Endothelial cell of umbilical vein (primary cell): ENCODE measurements around the gene NFATC2. TPM values are rescaled to one million over a fixed set of nuclear protein-coding genes. Genes with fewer than 3 reads are reported as not detected.

Source experiments
- BruUV-seq: library from RNA; stranded (reverse); fragments of 400-500 nt; replicated peaks from 2 replicates; lab custom pipeline; 2021; lab: Mats Ljungman, UMichigan
- CTCF ChIA-PET: fragments of 300-600, 350-600 bp; sonication (Branson Sonifier 250); formaldehyde crosslinking; loops from one replicate; lab custom pipeline; 2021; ENCODE audit warnings: antibody characterized with exemption, inconsistent platforms; lab: Charles Lee
- POLR2A ChIA-PET: fragments of 300-600, 350-600 bp; sonication (Branson Sonifier 250); formaldehyde crosslinking; loops from one replicate; lab custom pipeline; 2021; ENCODE audit warnings: antibody characterized with exemption, inconsistent platforms; lab: Charles Lee
- DNase-seq: peaks from one replicate; pipeline ENCODE4 v3.0.0-alpha.2; 2011; ENCODE audit warnings: low read depth, low spot score
- FAIRE-seq: peaks from 2 replicates; lab custom pipeline; 2011; peaks lifted over from hg19 to GRCh38; lab: Jason Lieb, UNC
- H2AFZ ChIP-seq: 2 replicates; pipeline ENCODE4 v1.6.0; 2012; ENCODE audit warnings: low read depth, low read length, control low read depth, inconsistent platforms
- H3K27ac ChIP-seq: 2 replicates; pipeline ENCODE4 v1.5.1; 2011; ENCODE audit warnings: low read depth, mild to moderate bottlenecking, control low read depth, low read length, moderate library complexity; ENCODE audit not compliant: insufficient read depth
- H3K27me3 ChIP-seq, 2 experiments: 2 replicates each; pipeline versions ENCODE4 v1.6.0 to v1.6.1; 2011; ENCODE audit warnings: low read length in 2 of 2, mixed read lengths in 1 of 2; ENCODE audit not compliant: control insufficient read depth in 2 of 2, insufficient read depth in 2 of 2
- H3K36me3 ChIP-seq, 2 experiments: 2 replicates in 1 of 2; 3 replicates in 1 of 2; pipeline ENCODE4 v1.5.1; 2011; ENCODE audit warnings: low read length in 2 of 2, mild to moderate bottlenecking in 1 of 2, moderate library complexity in 1 of 2; ENCODE audit not compliant: control insufficient read depth in 2 of 2, insufficient read depth in 2 of 2; ENCODE audit errors: extremely low read depth in 1 of 2
- H3K4me1 ChIP-seq: 3 replicates; pipeline ENCODE4 v1.5.1; 2011; ENCODE audit warnings: mild to moderate bottlenecking, low read length; ENCODE audit not compliant: control insufficient read depth, insufficient read depth; ENCODE audit errors: extremely low read depth
- H3K4me2 ChIP-seq: 2 replicates; pipeline ENCODE4 v1.6.1; 2011; ENCODE audit warnings: low read length, control low read depth, mixed read lengths; ENCODE audit not compliant: insufficient read depth
- H3K4me3 ChIP-seq, 3 experiments: fragments of 200-600 bp in 1 of 3; sonication (generic), shearing (Covaris generic) in 1 of 3; replicated peaks in 1 of 3; 2 replicates each; pipeline ENCODE4 v1.5.1; 2011 to 2016; ENCODE audit warnings: control low read depth in 3 of 3, low read length in 3 of 3, mild to moderate bottlenecking in 2 of 3, inconsistent platforms in 1 of 3, low read depth in 1 of 3, moderate library complexity in 1 of 3; ENCODE audit not compliant: insufficient read depth in 1 of 3
- H3K79me2 ChIP-seq: 2 replicates; pipeline ENCODE4 v1.6.0; 2012; ENCODE audit warnings: low read length, inconsistent platforms; ENCODE audit not compliant: control insufficient read depth, insufficient read depth
- H3K9ac ChIP-seq: replicated peaks from 2 replicates; pipeline ENCODE3; 2011; ENCODE audit warnings: low read length, control low read depth; ENCODE audit not compliant: insufficient read depth; ENCODE audit errors: extremely low read depth
- H3K9me1 ChIP-seq: replicated peaks from 3 replicates; pipeline ENCODE4 v1.6.0; 2011; ENCODE audit warnings: mild to moderate bottlenecking, low read length; ENCODE audit not compliant: control insufficient read depth, insufficient read depth; ENCODE audit errors: extremely low read depth
- H3K9me3 ChIP-seq: replicated peaks from 2 replicates; pipeline ENCODE4 v1.5.1; 2012; ENCODE audit warnings: low read length, inconsistent platforms; ENCODE audit not compliant: control insufficient read depth, insufficient read depth
- H4K20me1 ChIP-seq: replicated peaks from 2 replicates; pipeline ENCODE3; 2011; ENCODE audit warnings: mild to moderate bottlenecking, low read length; ENCODE audit not compliant: control insufficient read depth, insufficient read depth; ENCODE audit errors: extremely low read depth
- EZH2 ChIP-seq: IDR thresholded peaks from 2 replicates; pipeline ENCODE4 v1.6.1; 2012; ENCODE audit warnings: borderline replicate concordance, low read depth, mild to moderate bottlenecking, moderate library complexity, low read length, inconsistent platforms; ENCODE audit not compliant: severe bottlenecking
- FOS ChIP-seq: IDR thresholded peaks from 2 replicates; pipeline ENCODE4 v1.6.1; 2011; ENCODE audit warnings: mild to moderate bottlenecking, low read length, moderate library complexity, borderline replicate concordance; ENCODE audit not compliant: insufficient read depth
- GATA2 ChIP-seq: IDR thresholded peaks from 2 replicates; pipeline ENCODE4 v1.7.0; 2011; ENCODE audit warnings: low read depth, mild to moderate bottlenecking, moderate library complexity, mixed read lengths, low read length; ENCODE audit not compliant: insufficient read length, insufficient read depth
- JUN ChIP-seq: IDR thresholded peaks from 2 replicates; pipeline ENCODE4 v1.6.1; 2011; ENCODE audit warnings: borderline replicate concordance, low read depth; ENCODE audit not compliant: insufficient read length, insufficient read depth
- MAX ChIP-seq: IDR thresholded peaks from 2 replicates; pipeline ENCODE4 v1.6.1; 2011; ENCODE audit not compliant: insufficient read depth, insufficient read length
- MYC ChIP-seq: IDR thresholded peaks from one replicate; pipeline ENCODE4 v1.6.1; 2011; ENCODE audit warnings: mild to moderate bottlenecking, low read depth, low read length
- POLR2A ChIP-seq: IDR thresholded peaks from 2 replicates; pipeline ENCODE4 v1.6.1; 2012; ENCODE audit warnings: low read depth, mild to moderate bottlenecking, control low read depth, low read length
- POLR2AphosphoS5 ChIP-seq: IDR thresholded peaks from 2 replicates; pipeline ENCODE4 v1.6.1; 2012; ENCODE audit warnings: low read depth, mild to moderate bottlenecking, control low read depth, low read length, moderate library complexity; ENCODE audit not compliant: insufficient read depth
- dilution Hi-C: fragments of 300-500 bp; cut with MboI; formaldehyde crosslinking; loops from one replicate; pipeline ENCODE4 v1.15.0; 2019; ENCODE audit warnings: low sequenced_read_pairs; ENCODE audit not compliant: extremely low pct_ligation_motif_present
- intact Hi-C: fragments of 100-400 bp; cut with micrococcal nuclease; formaldehyde crosslinking; loops from one replicate; pipeline ENCODE4 v1.10.0; 2022
- polyA plus RNA-seq, 4 experiments: library from polyadenylated mRNA; depleted of rRNA in 3 of 4; stranded (reverse) in 3 of 4; unstranded in 1 of 4; fragments of >200 nt; gene quantifications; 2 replicates each; pipeline versions ENCODE4 v1.2.1 to v1.2.3, GENCODE V29; 2011 to 2012; ENCODE audit warnings: missing spikeins in 1 of 4
- total RNA-seq: library from RNA; stranded (reverse); gene quantifications from 2 replicates; pipeline ENCODE4 v1.2.3, GENCODE V29; 2021
- TF ChIP-seq, protein P1 (sequence below), 2 donors: IDR thresholded peaks; 1 replicate in 1 of 2; 2 replicates in 1 of 2; pipeline ENCODE4 v1.5.1; 2011; ENCODE audit warnings: low read length in 2 of 2, mild to moderate bottlenecking in 2 of 2, moderate library complexity in 2 of 2, control low read depth in 1 of 2, inconsistent platforms in 1 of 2, low read depth in 1 of 2; ENCODE audit not compliant: insufficient read depth in 1 of 2; ENCODE audit errors: extremely low read depth in 1 of 2

NFATC2 gene
- total and polyA plus RNA-seq, 2 donors (not counting 3 experiments of a cell fraction or from before 2014, with no cell fraction given), result 3.1 to 13.0 TPM

GRCh38 chr20:51460569-51461265, 81.8 kb downstream of the NFATC2 start:
- Histone ChIP-seq H3K36me3 (peaks cover 0 to 3% of the 10 kb centered on the region in 2 experiments), H2AFZ (no peak overlapping the region), H3K27ac (no peak overlapping the region), H3K4me3 (no peak overlapping the region), H3K4me2 (no peak overlapping the region), H3K79me2 (no peaks in the 10 kb centered on the region), H3K9me1 (no peaks in the 10 kb centered on the region), H3K4me1 (peaks cover 17% of the 10 kb centered on the region), H3K9ac (no peak overlapping the region), H3K9me3 (no peaks in the 10 kb centered on the region), H3K27me3 (no peaks in the 10 kb centered on the region), H4K20me1 (no peaks in the 10 kb centered on the region)
- TF ChIP-seq MAX (no peak), EZH2 (no peak), JUN (no peak)
- no TSS peak for BruUV-seq
- intact Hi-C loops, result loop anchor here (10.0 kb wide), 1 partner anchor 486 kb away; no protein-coding TSS in a partner anchor
- FAIRE-seq (no peak), DNase-seq (no peak)
- CTCF ChIA-PET, result interaction anchor here (0.8 kb wide), 1 partner anchor 134 kb away, joined by 3 read pairs; no protein-coding TSS in a partner anchor
- POLR2A ChIA-PET, result no interaction called here
- dilution Hi-C loops, result no loop called here

- no peaks in the 10 kb centered on the region for H3K9me1 ChIP-seq
- no peak for TF ChIP-seq POLR2A
- TF ChIP-seq EZH2, result no peak
- no peak for TF ChIP-seq MYC
- TF ChIP-seq MAX, result no peak
- TF ChIP-seq GATA2, result no peak
- no peak for TF ChIP-seq FOS
- TF ChIP-seq POLR2AphosphoS5, result no peak
- TF ChIP-seq JUN, result no peak
- TF ChIP-seq, protein P1, sequence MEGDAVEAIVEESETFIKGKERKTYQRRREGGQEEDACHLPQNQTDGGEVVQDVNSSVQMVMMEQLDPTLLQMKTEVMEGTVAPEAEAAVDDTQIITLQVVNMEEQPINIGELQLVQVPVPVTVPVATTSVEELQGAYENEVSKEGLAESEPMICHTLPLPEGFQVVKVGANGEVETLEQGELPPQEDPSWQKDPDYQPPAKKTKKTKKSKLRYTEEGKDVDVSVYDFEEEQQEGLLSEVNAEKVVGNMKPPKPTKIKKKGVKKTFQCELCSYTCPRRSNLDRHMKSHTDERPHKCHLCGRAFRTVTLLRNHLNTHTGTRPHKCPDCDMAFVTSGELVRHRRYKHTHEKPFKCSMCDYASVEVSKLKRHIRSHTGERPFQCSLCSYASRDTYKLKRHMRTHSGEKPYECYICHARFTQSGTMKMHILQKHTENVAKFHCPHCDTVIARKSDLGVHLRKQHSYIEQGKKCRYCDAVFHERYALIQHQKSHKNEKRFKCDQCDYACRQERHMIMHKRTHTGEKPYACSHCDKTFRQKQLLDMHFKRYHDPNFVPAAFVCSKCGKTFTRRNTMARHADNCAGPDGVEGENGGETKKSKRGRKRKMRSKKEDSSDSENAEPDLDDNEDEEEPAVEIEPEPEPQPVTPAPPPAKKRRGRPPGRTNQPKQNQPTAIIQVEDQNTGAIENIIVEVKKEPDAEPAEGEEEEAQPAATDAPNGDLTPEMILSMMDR (IDR thresholded peaks at IDR 0.05; ENCODE audit: extremely low read depth in 1 of 2, insufficient read depth in 1 of 2, low read depth in 1 of 2, low read length in 2 of 2), result no peak
- H2AFZ ChIP-seq, result no peak overlapping the region
- no peaks in the 10 kb centered on the region for H3K79me2 ChIP-seq
- no peak overlapping the region for H3K27ac ChIP-seq
- dilution Hi-C loops (no loop called here), intact Hi-C loops (loop anchor here (10.0 kb wide), 1 partner anchor 485 kb away; no protein-coding TSS in a partner anchor)
- no peaks in the 10 kb centered on the region for H3K27me3 ChIP-seq
- FAIRE-seq, result no peak
- no peak overlapping the region for H3K4me3 ChIP-seq
- POLR2A ChIA-PET, result no interaction called here
- CTCF ChIA-PET, result interaction anchor here (0.8 kb wide), 1 partner anchor 135 kb away, joined by 3 read pairs; no protein-coding TSS in a partner anchor
- no peak for DNase-seq
- H3K4me1 ChIP-seq, result peaks cover 15% of the 10 kb centered on the region
- H3K9me3 ChIP-seq, result no peaks in the 10 kb centered on the region
- H4K20me1 ChIP-seq, result no peaks in the 10 kb centered on the region
- no peak overlapping the region for H3K4me2 ChIP-seq
- no TSS peak for BruUV-seq
- H3K9ac ChIP-seq, result no peak overlapping the region
- H3K36me3 ChIP-seq, result peaks cover 0 to 3% of the 10 kb centered on the region in 2 experiments
Measured at GRCh38 chr20:51460163-51460562, 82.4 kb downstream of the NFATC2 start.
